ENCODE measurements around the gene GAST. TPM values are rescaled to one million over a fixed set of nuclear protein-coding genes. Genes with fewer than 3 reads are reported as not detected.

The GAST gene
- polyA plus RNA-seq, 1 experiment = not detected

GRCh38 chr17:41751288-41751687 lies 39.2 kb downstream of the GAST start:
- H3K4me3 ChIP-seq (ENCODE audit: low read depth, low read length) = no peak overlapping the region
- TF ChIP-seq CTCF (IDR thresholded peaks at IDR 0.05; ENCODE audit: insufficient read depth, low read depth, low read length) = no peak
- ChIA-PET POLR2A (no interaction called here), CTCF (interaction anchor here (1.1 to 3.4 kb wide), 4 partner anchors 9 to 50 kb away, joined by 4 to 12 read pairs (median 6); no protein-coding TSS in a partner anchor)
- no peaks in the 10 kb centered on the region for H3K36me3 ChIP-seq (ENCODE audit: control insufficient read depth, insufficient read depth, low read length)
- no peaks in the 10 kb centered on the region for H3K27me3 ChIP-seq (ENCODE audit: control insufficient read depth, insufficient read depth, low read length)
- no peak for DNase-seq (ENCODE audit: low read depth)

- TF ChIP-seq CTCF (IDR thresholded peaks at IDR 0.05; ENCODE audit: insufficient read depth, low read depth, low read length) = no peak
- POLR2A ChIA-PET = no interaction called here
- Histone ChIP-seq H3K4me3 (ENCODE audit: low read depth, low read length) (no peak overlapping the region), H3K36me3 (ENCODE audit: control insufficient read depth, insufficient read depth, low read length) (peaks cover 7% of the 10 kb centered on the region), H3K27me3 (ENCODE audit: control insufficient read depth, insufficient read depth, low read length) (no peaks in the 10 kb centered on the region)
- DNase-seq (ENCODE audit: low read depth) = no peak
- CTCF ChIA-PET = interaction anchor here (0.5 to 2.3 kb wide), 3 partner anchors 16 to 276 kb away, joined by 3 to 7 read pairs (median 3); no protein-coding TSS in a partner anchor
Measured at GRCh38 chr17:41754066-41754465, 41.9 kb downstream of the GAST start.

- DNase-seq (ENCODE audit: low read depth) = no peak
- Histone ChIP-seq H3K27me3 (ENCODE audit: control insufficient read depth, insufficient read depth, low read length) (no peaks in the 10 kb centered on the region), H3K4me3 (ENCODE audit: low read depth, low read length) (no peak overlapping the region), H3K36me3 (ENCODE audit: control insufficient read depth, insufficient read depth, low read length) (peaks cover 10% of the 10 kb centered on the region)
- CTCF ChIA-PET = interaction anchor here (1.1 to 1.4 kb wide), 2 partner anchors 15 to 28 kb away, joined by 3 to 5 read pairs; partner anchors contain the start of gene JUP
- no peak for TF ChIP-seq CTCF (IDR thresholded peaks at IDR 0.05; ENCODE audit: insufficient read depth, low read depth, low read length)
- POLR2A ChIA-PET = no interaction called here
Measured at GRCh38 chr17:41758601-41759000, 46.5 kb downstream of the GAST start.

GRCh38 chr17:41760878-41761277 lies 48.7 kb downstream of the GAST start:
- no peak for DNase-seq (ENCODE audit: low read depth)
- Histone ChIP-seq H3K4me3 (ENCODE audit: low read depth, low read length) (no peak overlapping the region), H3K27me3 (ENCODE audit: control insufficient read depth, insufficient read depth, low read length) (no peaks in the 10 kb centered on the region), H3K36me3 (ENCODE audit: control insufficient read depth, insufficient read depth, low read length) (peaks cover 18% of the 10 kb centered on the region)
- ChIA-PET CTCF (interaction anchor here (1.2 kb wide), 1 partner anchor 23 kb away, joined by 3 read pairs; no protein-coding TSS in a partner anchor), POLR2A (no interaction called here)
- TF ChIP-seq CTCF (IDR thresholded peaks at IDR 0.05; ENCODE audit: insufficient read depth, low read depth, low read length) = no peak

GRCh38 chr17:41762391-41762790 lies 50.3 kb downstream of the GAST start:
- CTCF ChIA-PET = interaction anchor here (1.1 to 1.2 kb wide), 2 partner anchors 25 to 67 kb away, joined by 3 read pairs; no protein-coding TSS in a partner anchor
- DNase-seq (ENCODE audit: low read depth) = no peak
- POLR2A ChIA-PET = no interaction called here
- Histone ChIP-seq H3K27me3 (ENCODE audit: control insufficient read depth, insufficient read depth, low read length) (no peaks in the 10 kb centered on the region), H3K4me3 (ENCODE audit: low read depth, low read length) (no peak overlapping the region), H3K36me3 (ENCODE audit: control insufficient read depth, insufficient read depth, low read length) (peaks cover 19% of the 10 kb centered on the region)
- TF ChIP-seq CTCF (IDR thresholded peaks at IDR 0.05; ENCODE audit: insufficient read depth, low read depth, low read length) = no peak
